WTC11 (cell line): ENCODE results near the gene RAB40B. TPM values are rescaled to one million over a fixed set of nuclear protein-coding genes. Genes with fewer than 3 reads are reported as not detected.

ENCODE experiments used
- ATAC-seq: fragments of 200-7000 bp; cut with Tn5 transposase; 2 replicates; pipeline ENCODE4 v1.10.0; 2021; ENCODE audit warnings: mild to moderate bottlenecking, moderate library complexity
- CTCF ChIA-PET: fragments of 300-600 bp; sonication (Branson Sonifier 250); formaldehyde crosslinking; loops from one replicate; lab custom pipeline; 2021; ENCODE audit warnings: antibody characterized with exemption; lab: Charles Lee
- POLR2A ChIA-PET: fragments of 350-600 bp; sonication (Branson Sonifier 250); formaldehyde crosslinking; loops from one replicate; lab custom pipeline; 2021; ENCODE audit warnings: antibody characterized with exemption; lab: Charles Lee
- DNase-seq: peaks from one replicate; pipeline ENCODE4 v3.0.0; 2021; ENCODE audit warnings: low spot score
- H3K27ac Mint-ChIP-seq: 2 replicates; pipeline ENCODE4 v1.8.0; 2021; ENCODE audit warnings: mixed read lengths
- H3K27me3 Mint-ChIP-seq: 2 replicates; pipeline ENCODE4 v1.8.0; 2021; ENCODE audit warnings: low read depth, mild to moderate bottlenecking, moderate library complexity, mixed read lengths
- H3K36me3 Mint-ChIP-seq: 2 replicates; pipeline ENCODE4 v1.8.0; 2021; ENCODE audit warnings: mixed read lengths
- H3K4me1 Mint-ChIP-seq: 2 replicates; pipeline ENCODE4 v1.8.0; 2022; ENCODE audit warnings: mixed read lengths
- H3K4me3 Mint-ChIP-seq: 2 replicates; pipeline ENCODE4 v1.8.0; 2021; ENCODE audit warnings: mild to moderate bottlenecking, moderate library complexity, mixed read lengths
- H3K9me3 Mint-ChIP-seq: 2 replicates; pipeline ENCODE4 v1.8.0; 2021; ENCODE audit warnings: mixed read lengths
- ARID4B ChIP-seq: sonication (generic); formaldehyde crosslinking; IDR thresholded peaks from 2 replicates; pipeline ENCODE4 v1.8.0; 2023; ENCODE audit warnings: missing genetic modification reagents, mild to moderate bottlenecking, borderline replicate concordance
- CBFB ChIP-seq: sonication (generic); formaldehyde crosslinking; IDR thresholded peaks from 2 replicates; pipeline ENCODE4 v1.8.1; 2022; ENCODE audit warnings: mild to moderate bottlenecking, low read depth, missing genetic modification reagents
- ELF4 ChIP-seq: sonication (generic); formaldehyde crosslinking; IDR thresholded peaks from 2 replicates; pipeline ENCODE4 v1.8.1; 2022; ENCODE audit warnings: low read depth, mild to moderate bottlenecking, moderate library complexity, missing genetic modification reagents
- ETV6 ChIP-seq: sonication (generic); formaldehyde crosslinking; IDR thresholded peaks from 2 replicates; pipeline ENCODE4 v1.8.1; 2022; ENCODE audit warnings: mild to moderate bottlenecking, missing genetic modification reagents
- FOXK1 ChIP-seq: sonication (generic); formaldehyde crosslinking; IDR thresholded peaks from 2 replicates; pipeline ENCODE4 v1.8.0; 2022; ENCODE audit warnings: mild to moderate bottlenecking, moderate library complexity, missing genetic modification reagents
- HMGA2 ChIP-seq: fragments of 250-450 bp; sonication (Bioruptor Pico); IDR thresholded peaks from 2 replicates; pipeline ENCODE4 v1.4.0; 2021; ENCODE audit warnings: mild to moderate bottlenecking, moderate library complexity
- JAZF1 ChIP-seq: fragments of 250-450 bp; sonication (Bioruptor Pico); IDR thresholded peaks from 2 replicates; pipeline ENCODE4 v1.9.0; 2021; ENCODE audit warnings: moderate library complexity, mild to moderate bottlenecking, inconsistent platforms
- KAT7 ChIP-seq: sonication (generic); formaldehyde crosslinking; IDR thresholded peaks from 2 replicates; pipeline ENCODE4 v1.8.1; 2023; ENCODE audit warnings: missing genetic modification reagents, mild to moderate bottlenecking, borderline replicate concordance
- NR1H2 ChIP-seq: sonication (generic); formaldehyde crosslinking; IDR thresholded peaks from 2 replicates; pipeline ENCODE4 v1.9.0; 2021; ENCODE audit warnings: mild to moderate bottlenecking, moderate library complexity, missing genetic modification reagents
- OVOL2 ChIP-seq: fragments of 250-450 bp; sonication (Bioruptor Pico); IDR thresholded peaks from 2 replicates; pipeline ENCODE4 v1.9.0; 2021; ENCODE audit warnings: mild to moderate bottlenecking, borderline replicate concordance
- ZNF138 ChIP-seq: sonication (generic); formaldehyde crosslinking; conservative IDR thresholded peaks from 2 replicates; pipeline ENCODE4 v1.8.1; 2022; ENCODE audit warnings: mild to moderate bottlenecking, moderate library complexity, missing genetic modification reagents
- total RNA-seq: library from RNA; stranded (reverse); gene quantifications from 3 replicates; pipeline ENCODE4 v1.2.3, GENCODE V29; 2021
- TF ChIP-seq, protein P1 (sequence below): sonication (generic); formaldehyde crosslinking; IDR thresholded peaks from 2 replicates; pipeline ENCODE4 v1.8.1; 2022; ENCODE audit warnings: low read depth, mild to moderate bottlenecking, moderate library complexity, missing genetic modification reagents, borderline replicate concordance
- TF ChIP-seq, protein P2 (sequence below): sonication (generic); formaldehyde crosslinking; IDR thresholded peaks from 2 replicates; pipeline ENCODE4 v1.8.0; 2023; ENCODE audit warnings: mild to moderate bottlenecking, missing genetic modification reagents
- TF ChIP-seq, protein P3 (sequence below): fragments of 250-450 bp; sonication (Bioruptor Pico); IDR thresholded peaks from 2 replicates; pipeline ENCODE4 v2.1.2; 2022; ENCODE audit warnings: mild to moderate bottlenecking, moderate library complexity
- TF ChIP-seq, protein P4 (sequence below): fragments of 250-450 bp; sonication (Bioruptor Pico); IDR thresholded peaks from 2 replicates; pipeline ENCODE4 v1.8.0; 2021; ENCODE audit warnings: mild to moderate bottlenecking
- TF ChIP-seq, protein P5 (sequence below): fragments of 250-450 bp; sonication (Bioruptor Pico); IDR thresholded peaks from 2 replicates; pipeline ENCODE4 v1.9.0; 2021; ENCODE audit warnings: moderate library complexity, mild to moderate bottlenecking, inconsistent platforms, borderline replicate concordance
- TF ChIP-seq, protein P6 (sequence below): sonication (generic); formaldehyde crosslinking; IDR thresholded peaks from 2 replicates; pipeline ENCODE4 v1.8.0; 2022; ENCODE audit warnings: mild to moderate bottlenecking, missing genetic modification reagents

Gene RAB40B
- total RNA-seq, 1 experiment from 2014 or later, result 3.1 TPM

GRCh38 chr17:82667668-82668000 is 30.9 kb downstream of the RAB40B start:
- POLR2A ChIA-PET, result interaction anchor here (0.5 kb wide), 1 partner anchor 377 kb away, joined by 3 read pairs; no protein-coding TSS in a partner anchor
- no peak for TF ChIP-seq CBFB (CRISPR knock-in tag)
- no peak for TF ChIP-seq ZNF138 (CRISPR knock-in tag)
- TF ChIP-seq, protein P1, sequence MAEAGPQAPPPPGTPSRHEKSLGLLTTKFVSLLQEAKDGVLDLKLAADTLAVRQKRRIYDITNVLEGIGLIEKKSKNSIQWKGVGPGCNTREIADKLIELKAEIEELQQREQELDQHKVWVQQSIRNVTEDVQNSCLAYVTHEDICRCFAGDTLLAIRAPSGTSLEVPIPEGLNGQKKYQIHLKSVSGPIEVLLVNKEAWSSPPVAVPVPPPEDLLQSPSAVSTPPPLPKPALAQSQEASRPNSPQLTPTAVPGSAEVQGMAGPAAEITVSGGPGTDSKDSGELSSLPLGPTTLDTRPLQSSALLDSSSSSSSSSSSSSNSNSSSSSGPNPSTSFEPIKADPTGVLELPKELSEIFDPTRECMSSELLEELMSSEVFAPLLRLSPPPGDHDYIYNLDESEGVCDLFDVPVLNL (CRISPR knock-in tag), result no peak
- no peak for TF ChIP-seq ETV6 (CRISPR knock-in tag)
- no peak for TF ChIP-seq HMGA2 (CRISPR knock-in tag)
- TF ChIP-seq, protein P2, sequence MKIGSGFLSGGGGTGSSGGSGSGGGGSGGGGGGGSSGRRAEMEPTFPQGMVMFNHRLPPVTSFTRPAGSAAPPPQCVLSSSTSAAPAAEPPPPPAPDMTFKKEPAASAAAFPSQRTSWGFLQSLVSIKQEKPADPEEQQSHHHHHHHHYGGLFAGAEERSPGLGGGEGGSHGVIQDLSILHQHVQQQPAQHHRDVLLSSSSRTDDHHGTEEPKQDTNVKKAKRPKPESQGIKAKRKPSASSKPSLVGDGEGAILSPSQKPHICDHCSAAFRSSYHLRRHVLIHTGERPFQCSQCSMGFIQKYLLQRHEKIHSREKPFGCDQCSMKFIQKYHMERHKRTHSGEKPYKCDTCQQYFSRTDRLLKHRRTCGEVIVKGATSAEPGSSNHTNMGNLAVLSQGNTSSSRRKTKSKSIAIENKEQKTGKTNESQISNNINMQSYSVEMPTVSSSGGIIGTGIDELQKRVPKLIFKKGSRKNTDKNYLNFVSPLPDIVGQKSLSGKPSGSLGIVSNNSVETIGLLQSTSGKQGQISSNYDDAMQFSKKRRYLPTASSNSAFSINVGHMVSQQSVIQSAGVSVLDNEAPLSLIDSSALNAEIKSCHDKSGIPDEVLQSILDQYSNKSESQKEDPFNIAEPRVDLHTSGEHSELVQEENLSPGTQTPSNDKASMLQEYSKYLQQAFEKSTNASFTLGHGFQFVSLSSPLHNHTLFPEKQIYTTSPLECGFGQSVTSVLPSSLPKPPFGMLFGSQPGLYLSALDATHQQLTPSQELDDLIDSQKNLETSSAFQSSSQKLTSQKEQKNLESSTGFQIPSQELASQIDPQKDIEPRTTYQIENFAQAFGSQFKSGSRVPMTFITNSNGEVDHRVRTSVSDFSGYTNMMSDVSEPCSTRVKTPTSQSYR, result no peak
- TF ChIP-seq OVOL2 (CRISPR knock-in tag), result no peak
- TF ChIP-seq, protein P3, sequence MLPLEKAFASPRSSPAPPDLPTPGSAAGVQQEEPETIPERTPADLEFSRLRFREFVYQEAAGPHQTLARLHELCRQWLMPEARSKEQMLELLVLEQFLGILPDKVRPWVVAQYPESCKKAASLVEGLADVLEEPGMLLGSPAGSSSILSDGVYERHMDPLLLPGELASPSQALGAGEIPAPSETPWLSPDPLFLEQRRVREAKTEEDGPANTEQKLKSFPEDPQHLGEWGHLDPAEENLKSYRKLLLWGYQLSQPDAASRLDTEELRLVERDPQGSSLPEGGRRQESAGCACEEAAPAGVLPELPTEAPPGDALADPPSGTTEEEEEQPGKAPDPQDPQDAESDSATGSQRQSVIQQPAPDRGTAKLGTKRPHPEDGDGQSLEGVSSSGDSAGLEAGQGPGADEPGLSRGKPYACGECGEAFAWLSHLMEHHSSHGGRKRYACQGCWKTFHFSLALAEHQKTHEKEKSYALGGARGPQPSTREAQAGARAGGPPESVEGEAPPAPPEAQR (CRISPR knock-in tag), result no peak
- TF ChIP-seq ELF4 (CRISPR knock-in tag), result no peak
- TF ChIP-seq, protein P4, sequence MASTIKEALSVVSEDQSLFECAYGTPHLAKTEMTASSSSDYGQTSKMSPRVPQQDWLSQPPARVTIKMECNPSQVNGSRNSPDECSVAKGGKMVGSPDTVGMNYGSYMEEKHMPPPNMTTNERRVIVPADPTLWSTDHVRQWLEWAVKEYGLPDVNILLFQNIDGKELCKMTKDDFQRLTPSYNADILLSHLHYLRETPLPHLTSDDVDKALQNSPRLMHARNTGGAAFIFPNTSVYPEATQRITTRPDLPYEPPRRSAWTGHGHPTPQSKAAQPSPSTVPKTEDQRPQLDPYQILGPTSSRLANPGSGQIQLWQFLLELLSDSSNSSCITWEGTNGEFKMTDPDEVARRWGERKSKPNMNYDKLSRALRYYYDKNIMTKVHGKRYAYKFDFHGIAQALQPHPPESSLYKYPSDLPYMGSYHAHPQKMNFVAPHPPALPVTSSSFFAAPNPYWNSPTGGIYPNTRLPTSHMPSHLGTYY, result no peak
- TF ChIP-seq, all 79 proteins: peak for 0
- no peak overlapping the region for H3K27ac Mint-ChIP-seq
- no peaks in the 10 kb centered on the region for H3K27me3 Mint-ChIP-seq
- ATAC-seq (no peak), DNase-seq (no peak)
- H3K36me3 Mint-ChIP-seq, result no peaks in the 10 kb centered on the region
- H3K4me1 Mint-ChIP-seq, result peaks cover 4% of the 10 kb centered on the region
- no peak overlapping the region for H3K4me3 Mint-ChIP-seq
- peaks cover 10% of the 10 kb centered on the region for H3K9me3 Mint-ChIP-seq
- CTCF ChIA-PET, result interaction anchor here (0.6 to 2.0 kb wide), 17 partner anchors 12 to 307 kb away, joined by 3 to 13 read pairs (median 5); no protein-coding TSS in a partner anchor

DNA sequence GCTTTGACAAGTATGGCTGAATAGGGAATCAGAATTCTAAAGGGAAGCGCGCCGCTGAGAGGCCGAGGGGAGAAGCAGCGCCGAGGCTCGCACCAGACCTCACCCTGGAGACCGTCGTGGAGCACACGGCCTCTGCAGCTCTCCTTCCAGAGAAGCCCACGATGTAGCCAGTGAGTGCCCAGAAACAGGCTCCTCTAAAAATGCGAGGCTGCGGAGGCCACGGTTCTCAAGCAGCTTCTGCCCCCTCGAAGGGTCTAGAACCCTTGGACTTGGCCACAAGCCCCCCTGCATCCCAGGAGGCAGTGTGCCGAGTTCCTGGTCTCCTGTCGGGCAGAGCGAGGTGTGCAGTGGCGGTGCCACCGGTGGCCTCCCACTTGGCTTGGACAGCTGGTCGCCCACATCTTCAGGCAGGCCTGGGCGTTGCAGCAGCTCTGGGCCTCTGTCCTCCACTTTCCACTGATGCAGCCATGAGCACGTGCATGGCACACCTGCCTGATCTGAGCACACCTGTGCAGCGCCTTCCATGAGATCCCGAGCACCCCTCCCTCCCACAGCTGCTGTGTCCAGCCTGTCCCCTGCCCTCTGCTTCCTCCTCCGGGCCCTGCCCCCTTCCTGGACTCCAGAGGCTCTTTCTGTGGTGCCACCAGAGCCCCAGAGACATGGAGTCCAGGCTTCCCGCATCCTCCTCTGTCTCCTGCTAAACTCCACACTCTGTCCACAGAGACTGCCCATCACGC is 31.4 kb downstream of the RAB40B start:
- Mint-ChIP-seq H3K9me3 (peaks cover 6% of the 10 kb centered on the region), H3K4me1 (peaks cover 4% of the 10 kb centered on the region), H3K36me3 (no peaks in the 10 kb centered on the region), H3K27me3 (no peaks in the 10 kb centered on the region), H3K27ac (no peak overlapping the region), H3K4me3 (no peak overlapping the region)
- ATAC-seq, result no peak
- CTCF ChIA-PET, result interaction anchor here (0.9 to 2.0 kb wide), 6 partner anchors 12 to 248 kb away, joined by 3 to 13 read pairs (median 8); no protein-coding TSS in a partner anchor
- no peak for TF ChIP-seq KAT7
- TF ChIP-seq JAZF1, result no peak
- no peak for TF ChIP-seq FOXK1
- no peak for TF ChIP-seq ARID4B (CRISPR knock-in tag)
- TF ChIP-seq, protein P5, sequence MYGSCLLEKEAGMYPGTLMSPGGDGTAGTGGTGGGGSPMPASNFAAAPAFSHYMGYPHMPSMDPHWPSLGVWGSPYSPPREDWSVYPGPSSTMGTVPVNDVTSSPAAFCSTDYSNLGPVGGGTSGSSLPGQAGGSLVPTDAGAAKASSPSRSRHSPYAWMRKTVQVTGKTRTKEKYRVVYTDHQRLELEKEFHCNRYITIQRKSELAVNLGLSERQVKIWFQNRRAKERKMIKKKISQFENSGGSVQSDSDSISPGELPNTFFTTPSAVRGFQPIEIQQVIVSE, result no peak
- TF ChIP-seq, protein P6, sequence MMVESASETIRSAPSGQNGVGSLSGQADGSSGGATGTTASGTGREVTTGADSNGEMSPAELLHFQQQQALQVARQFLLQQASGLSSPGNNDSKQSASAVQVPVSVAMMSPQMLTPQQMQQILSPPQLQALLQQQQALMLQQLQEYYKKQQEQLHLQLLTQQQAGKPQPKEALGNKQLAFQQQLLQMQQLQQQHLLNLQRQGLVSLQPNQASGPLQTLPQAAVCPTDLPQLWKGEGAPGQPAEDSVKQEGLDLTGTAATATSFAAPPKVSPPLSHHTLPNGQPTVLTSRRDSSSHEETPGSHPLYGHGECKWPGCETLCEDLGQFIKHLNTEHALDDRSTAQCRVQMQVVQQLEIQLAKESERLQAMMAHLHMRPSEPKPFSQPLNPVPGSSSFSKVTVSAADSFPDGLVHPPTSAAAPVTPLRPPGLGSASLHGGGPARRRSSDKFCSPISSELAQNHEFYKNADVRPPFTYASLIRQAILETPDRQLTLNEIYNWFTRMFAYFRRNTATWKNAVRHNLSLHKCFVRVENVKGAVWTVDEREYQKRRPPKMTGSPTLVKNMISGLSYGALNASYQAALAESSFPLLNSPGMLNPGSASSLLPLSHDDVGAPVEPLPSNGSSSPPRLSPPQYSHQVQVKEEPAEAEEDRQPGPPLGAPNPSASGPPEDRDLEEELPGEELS (CRISPR knock-in tag), result no peak
- no peak for TF ChIP-seq NR1H2 (CRISPR knock-in tag)
- no peak for DNase-seq
- POLR2A ChIA-PET, result no interaction called here
